Panc1 (cell line): ENCODE results near the gene PRKG1. TPM values are rescaled to one million over a fixed set of nuclear protein-coding genes. Genes with fewer than 3 reads are reported as not detected.

Experiments
- ATAC-seq: fragments of 200-7000 bp; cut with Tn5 transposase; 2 replicates; pipeline ENCODE4 v1.9.1; 2020; ENCODE audit warnings: mild to moderate bottlenecking, moderate library complexity
- BruUV-seq: library from RNA; stranded (reverse); fragments of 400-500 nt; replicated peaks from 2 replicates; lab custom pipeline; 2021; lab: Mats Ljungman, UMichigan
- CTCF ChIA-PET: fragments of 300-600 bp; sonication (Branson Sonifier 250); formaldehyde crosslinking; loops from one replicate; lab custom pipeline; 2022; ENCODE audit warnings: antibody characterized with exemption; lab: Charles Lee
- POLR2A ChIA-PET: fragments of 300-600 bp; sonication (Branson Sonifier 250); formaldehyde crosslinking; loops from one replicate; lab custom pipeline; 2022; ENCODE audit warnings: antibody characterized with exemption; lab: Charles Lee
- DNase-seq: peaks from one replicate; pipeline ENCODE4 v3.0.0-alpha.2; 2010; ENCODE audit warnings: low read depth, low spot score
- H3K27ac ChIP-seq: 2 replicates; pipeline ENCODE4 v1.5.1; 2011; ENCODE audit warnings: mild to moderate bottlenecking, low read length, inconsistent platforms
- H3K27me3 ChIP-seq: fragments of 200-500 bp; sonication (Bioruptor generic); 2 replicates; pipeline ENCODE4 v1.6.0; 2014; ENCODE audit warnings: low read length, inconsistent platforms; ENCODE audit not compliant: control insufficient read depth, insufficient read depth
- H3K36me3 ChIP-seq: fragments of 200-500 bp; sonication (Bioruptor generic); 2 replicates; pipeline ENCODE4 v1.5.1; 2014; ENCODE audit warnings: inconsistent platforms, mild to moderate bottlenecking, low read length, moderate library complexity; ENCODE audit not compliant: control insufficient read depth, insufficient read depth
- H3K4me1 ChIP-seq: 2 replicates; pipeline ENCODE4 v1.5.1; 2011; ENCODE audit warnings: inconsistent platforms, mild to moderate bottlenecking, low read length, moderate library complexity; ENCODE audit not compliant: control insufficient read depth, insufficient read depth
- H3K4me3 ChIP-seq, 2 experiments: 2 replicates each; pipeline ENCODE4 v1.5.1; 2011 to 2012; ENCODE audit warnings: low read depth in 2 of 2, low read length in 2 of 2, mild to moderate bottlenecking in 2 of 2, inconsistent platforms in 1 of 2, moderate library complexity in 1 of 2
- H3K9me3 ChIP-seq: fragments of 200-500 bp; sonication (Bioruptor generic); 2 replicates; pipeline ENCODE4 v1.5.1; 2014; ENCODE audit warnings: low read depth, mild to moderate bottlenecking, inconsistent platforms, low read length, moderate library complexity; ENCODE audit not compliant: control insufficient read depth, insufficient read depth
- POLR2AphosphoS5 ChIP-seq: IDR thresholded peaks from 2 replicates; pipeline ENCODE4 v1.6.1; 2012; ENCODE audit warnings: mild to moderate bottlenecking, low read depth, low read length, moderate library complexity
- REST ChIP-seq, 2 experiments: IDR thresholded peaks; 2 replicates each; pipeline ENCODE4 v1.6.1; 2011 to 2012; ENCODE audit warnings: low read depth in 2 of 2, control low read depth in 1 of 2, low read length in 1 of 2, mild to moderate bottlenecking in 1 of 2, moderate library complexity in 1 of 2; ENCODE audit not compliant: insufficient read depth in 1 of 2
- SIN3A ChIP-seq: IDR thresholded peaks from 2 replicates; pipeline ENCODE4 v1.6.1; 2012; ENCODE audit warnings: low read depth, mild to moderate bottlenecking, low read length, moderate library complexity, borderline replicate concordance; ENCODE audit not compliant: insufficient read depth
- TCF7L2 ChIP-seq: IDR thresholded peaks from 2 replicates; pipeline ENCODE4 v1.6.1; 2011; ENCODE audit warnings: mild to moderate bottlenecking, low read depth, low read length, inconsistent platforms
- in situ Hi-C: cut with HindIII; loops from 2 replicates; pipeline ENCODE4 v1.10.0; 2016; ENCODE audit warnings: low sequenced_read_pairs, low pct_unique_long_range_greater_than_20kb
- intact Hi-C: fragments of 100-400 bp; cut with micrococcal nuclease; formaldehyde crosslinking; loops from one replicate; pipeline ENCODE4 v1.10.0; 2022; ENCODE audit not compliant: unreplicated experiment
- total RNA-seq: library from RNA; stranded (reverse); gene quantifications from one replicate; pipeline ENCODE4 v1.2.1, GENCODE V29; 2021; ENCODE audit not compliant: unreplicated experiment
- TF ChIP-seq, protein P1 (sequence below): fragments of 450-650 bp; IDR thresholded peaks from 2 replicates; pipeline ENCODE4 v1.5.1; 2017; ENCODE audit warnings: mild to moderate bottlenecking

The PRKG1 gene
- total RNA-seq, 1 experiment from 2014 or later = 0.92 TPM

- CTCF ChIA-PET = no interaction called here
- in situ Hi-C loops = no loop called here
- no peak for ATAC-seq
Observed at GRCh38 chr10:52212062-52212461, 1137.8 kb downstream of the PRKG1 start.

GRCh38 chr10:52212802-52213201 is 1138.5 kb downstream of the PRKG1 start:
- Histone ChIP-seq H3K27me3 (no peaks in the 10 kb centered on the region), H3K36me3 (no peaks in the 10 kb centered on the region), H3K27ac (no peak overlapping the region), H3K4me3 (no peak overlapping the region), H3K9me3 (no peaks in the 10 kb centered on the region), H3K4me1 (peaks cover 13% of the 10 kb centered on the region)
- intact Hi-C loops (loop anchor here (10.0 kb wide), 2 partner anchors 208 to 828 kb away; no protein-coding TSS in a partner anchor), in situ Hi-C loops (no loop called here)
- no peak for TF ChIP-seq REST (IDR thresholded peaks at IDR 0.05; ENCODE audit: insufficient read depth in 1 of 2, low read depth in 2 of 2, low read length in 1 of 2)
- TF ChIP-seq, protein P1, sequence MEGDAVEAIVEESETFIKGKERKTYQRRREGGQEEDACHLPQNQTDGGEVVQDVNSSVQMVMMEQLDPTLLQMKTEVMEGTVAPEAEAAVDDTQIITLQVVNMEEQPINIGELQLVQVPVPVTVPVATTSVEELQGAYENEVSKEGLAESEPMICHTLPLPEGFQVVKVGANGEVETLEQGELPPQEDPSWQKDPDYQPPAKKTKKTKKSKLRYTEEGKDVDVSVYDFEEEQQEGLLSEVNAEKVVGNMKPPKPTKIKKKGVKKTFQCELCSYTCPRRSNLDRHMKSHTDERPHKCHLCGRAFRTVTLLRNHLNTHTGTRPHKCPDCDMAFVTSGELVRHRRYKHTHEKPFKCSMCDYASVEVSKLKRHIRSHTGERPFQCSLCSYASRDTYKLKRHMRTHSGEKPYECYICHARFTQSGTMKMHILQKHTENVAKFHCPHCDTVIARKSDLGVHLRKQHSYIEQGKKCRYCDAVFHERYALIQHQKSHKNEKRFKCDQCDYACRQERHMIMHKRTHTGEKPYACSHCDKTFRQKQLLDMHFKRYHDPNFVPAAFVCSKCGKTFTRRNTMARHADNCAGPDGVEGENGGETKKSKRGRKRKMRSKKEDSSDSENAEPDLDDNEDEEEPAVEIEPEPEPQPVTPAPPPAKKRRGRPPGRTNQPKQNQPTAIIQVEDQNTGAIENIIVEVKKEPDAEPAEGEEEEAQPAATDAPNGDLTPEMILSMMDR = no peak
- no peak for TF ChIP-seq POLR2AphosphoS5
- no peak for TF ChIP-seq TCF7L2
- TF ChIP-seq SIN3A = no peak
- BruUV-seq = no TSS peak
- DNase-seq = no peak
- no peak for ATAC-seq
- ChIA-PET POLR2A (no interaction called here), CTCF (no interaction called here)

More at GRCh38 chr10:52212062-52212461, 1137.8 kb downstream of the PRKG1 start:
- POLR2A ChIA-PET = no interaction called here
- H3K27me3 ChIP-seq = no peaks in the 10 kb centered on the region
- H3K36me3 ChIP-seq = no peaks in the 10 kb centered on the region
- BruUV-seq = no TSS peak
- no peak overlapping the region for H3K27ac ChIP-seq
- no peak for TF ChIP-seq SIN3A
- no peak for DNase-seq
- H3K4me1 ChIP-seq = peaks cover 12% of the 10 kb centered on the region
- H3K4me3 ChIP-seq = no peak overlapping the region
- intact Hi-C loops = loop anchor here (10.0 kb wide), 2 partner anchors 207 to 827 kb away; no protein-coding TSS in a partner anchor
- H3K9me3 ChIP-seq = no peaks in the 10 kb centered on the region

DNA sequence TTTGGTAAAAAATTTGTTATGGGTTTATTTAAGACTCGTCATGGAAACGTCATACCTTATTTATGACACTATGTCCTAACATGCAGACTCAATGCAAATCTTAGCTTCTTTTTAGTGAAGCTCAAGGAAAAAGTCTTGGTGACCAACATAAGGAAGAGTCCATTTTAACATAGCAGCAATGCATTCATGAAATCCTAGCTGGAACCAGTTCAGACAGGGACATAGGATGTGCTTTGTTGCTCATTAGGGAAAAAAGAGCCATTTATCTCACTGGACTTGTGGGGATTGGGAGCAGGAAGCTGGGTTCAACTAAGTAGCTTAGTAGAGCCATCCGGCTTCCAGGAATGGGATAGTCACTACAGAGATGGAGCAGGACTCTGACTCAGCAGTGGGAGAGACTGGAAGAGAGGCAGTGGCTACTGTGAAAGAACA is 1139.0 kb downstream of the PRKG1 start:
- ChIA-PET POLR2A (no interaction called here), CTCF (no interaction called here)
- no peak for ATAC-seq
- intact Hi-C loops = loop anchor here (10.0 kb wide), 2 partner anchors 209 to 829 kb away; no protein-coding TSS in a partner anchor
- Histone ChIP-seq H3K36me3 (no peaks in the 10 kb centered on the region), H3K27ac (no peak overlapping the region), H3K27me3 (no peaks in the 10 kb centered on the region), H3K9me3 (no peaks in the 10 kb centered on the region), H3K4me1 (peaks cover 13% of the 10 kb centered on the region), H3K4me3 (no peak overlapping the region)
- TF ChIP-seq SIN3A = no peak
- no peak for TF ChIP-seq REST (IDR thresholded peaks at IDR 0.05; ENCODE audit: insufficient read depth in 1 of 2, low read depth in 2 of 2, low read length in 1 of 2)
- TF ChIP-seq, protein P1 = no peak
- no peak for TF ChIP-seq POLR2AphosphoS5
- no peak for TF ChIP-seq TCF7L2
- DNase-seq = no peak
- in situ Hi-C loops = no loop called here
- no TSS peak for BruUV-seq
